GM12878 (cell line): ENCODE data around the gene IL17B. TPM values are rescaled to one million over a fixed set of nuclear protein-coding genes. Genes with fewer than 3 reads are reported as not detected.

Experiments
- ATAC-seq: fragments of 200-7000 bp; cut with Tn5 transposase; 3 replicates; pipeline ENCODE4 v1.9.1; 2020; ENCODE audit warnings: mild to moderate bottlenecking, moderate library complexity
- BruUV-seq: library from RNA; stranded (reverse); fragments of 400-500 nt; replicated peaks from 2 replicates; lab custom pipeline; 2021; lab: Mats Ljungman, UMichigan
- CTCF ChIA-PET: fragments of 300-600 bp; sonication (Branson Sonifier 250); formaldehyde crosslinking; extraction: SDS; loops from one replicate; lab custom pipeline; 2021; ENCODE audit warnings: inconsistent platforms; lab: Yijun Ruan, JAX
- POLR2A ChIA-PET: fragments of 350-600 bp; formaldehyde crosslinking; extraction: SDS; loops from one replicate; lab custom pipeline; 2021; ENCODE audit warnings: inconsistent platforms; lab: Charles Lee
- RAD21 ChIA-PET: fragments of 300-600 bp; sonication (Branson Sonifier 250); formaldehyde crosslinking; loops from one replicate; lab custom pipeline; 2023; ENCODE audit warnings: antibody characterized with exemption; ENCODE audit not compliant: unreplicated experiment; lab: Charles Lee
- SMC1A ChIA-PET: fragments of 300-600 bp; sonication (Branson Sonifier 250); formaldehyde crosslinking; loops from one replicate; lab custom pipeline; 2023; ENCODE audit not compliant: unreplicated experiment, uncharacterized antibody; lab: Charles Lee
- DNase-seq: peaks from one replicate; pipeline ENCODE4 v3.0.0-alpha.2; 2011; ENCODE audit warnings: low read depth, low spot score
- FAIRE-seq: peaks from 3 replicates; lab custom pipeline; 2011; peaks lifted over from hg19 to GRCh38; lab: Jason Lieb, UNC
- H2AFZ ChIP-seq: 2 replicates; pipeline ENCODE4 v1.6.0; 2011; ENCODE audit warnings: low read depth, low read length, control low read depth; ENCODE audit not compliant: control insufficient read depth
- H3K27ac ChIP-seq: 2 replicates; pipeline ENCODE4 v1.5.1; 2011; ENCODE audit warnings: control low read depth; ENCODE audit not compliant: control insufficient read depth, insufficient read depth
- H3K27me3 ChIP-seq, 2 experiments: replicated peaks in 1 of 2; 2 replicates each; pipeline versions ENCODE4 v1.6.0 to v1.6.1; 2011; ENCODE audit warnings: low read length in 1 of 2; ENCODE audit not compliant: control insufficient read depth in 2 of 2, insufficient read depth in 2 of 2
- H3K36me3 ChIP-seq, 2 experiments: 2 replicates each; pipeline ENCODE4 v1.5.1; 2011; ENCODE audit warnings: low read length in 1 of 2; ENCODE audit not compliant: control insufficient read depth in 2 of 2, insufficient read depth in 2 of 2
- H3K4me1 ChIP-seq: 2 replicates; pipeline ENCODE4 v1.6.1; 2011; ENCODE audit warnings: mild to moderate bottlenecking, low read length, moderate library complexity, mixed read lengths; ENCODE audit not compliant: control insufficient read depth, insufficient read depth
- H3K4me2 ChIP-seq: 2 replicates; pipeline ENCODE4 v1.6.0; 2011; ENCODE audit warnings: control low read depth; ENCODE audit not compliant: control insufficient read depth, insufficient read depth
- H3K4me3 ChIP-seq: fragments of 200-600 bp; sonication (generic); 2 replicates; pipeline ENCODE4 v1.5.1; 2016
- H3K79me2 ChIP-seq: 2 replicates; pipeline ENCODE4 v1.6.0; 2011; ENCODE audit warnings: low read length; ENCODE audit not compliant: control insufficient read depth, insufficient read depth
- H3K9ac ChIP-seq: 2 replicates; pipeline ENCODE4 v1.8.0; 2011; ENCODE audit warnings: low read length, control low read depth, mixed read lengths; ENCODE audit not compliant: control insufficient read depth, insufficient read depth
- H3K9me3 ChIP-seq: replicated peaks from 3 replicates; pipeline ENCODE4 v1.5.1; 2011; ENCODE audit warnings: mild to moderate bottlenecking, low read length; ENCODE audit not compliant: control insufficient read depth, insufficient read depth
- H4K20me1 ChIP-seq: 2 replicates; pipeline ENCODE4 v1.6.0; 2011; ENCODE audit not compliant: control insufficient read depth, insufficient read depth
- CREM ChIP-seq: IDR thresholded peaks from 2 replicates; pipeline ENCODE4 v1.6.1; 2014; ENCODE audit warnings: antibody characterized with exemption, low read depth
- ELK1 ChIP-seq: IDR thresholded peaks from 2 replicates; pipeline ENCODE4 v1.6.1; 2012; ENCODE audit warnings: low read depth, low read length, improper control_type of control experiment
- FOXM1 ChIP-seq: IDR thresholded peaks from 2 replicates; pipeline ENCODE4 v1.6.1; 2012; ENCODE audit warnings: low read depth, mild to moderate bottlenecking, inconsistent platforms, low read length, moderate library complexity
- IRF5 ChIP-seq: fragments of 450-650 bp; IDR thresholded peaks from 2 replicates; pipeline ENCODE4 v1.6.1; 2017; ENCODE audit warnings: borderline replicate concordance
- NR2C1 ChIP-seq: fragments of 450-650 bp; IDR thresholded peaks from 2 replicates; pipeline ENCODE4 v1.6.1; 2017; ENCODE audit warnings: antibody characterized with exemption, mild to moderate bottlenecking, moderate library complexity
- RELA ChIP-seq: fragments of 450-650 bp; IDR thresholded peaks from 2 replicates; pipeline ENCODE4 v1.8.0; 2014; ENCODE audit warnings: borderline replicate concordance; ENCODE audit not compliant: partially characterized antibody
- SIX5 ChIP-seq: IDR thresholded peaks from 2 replicates; pipeline ENCODE4 v1.6.1; 2011; ENCODE audit warnings: mild to moderate bottlenecking, low read depth, low read length, moderate library complexity; ENCODE audit not compliant: severe bottlenecking
- WGBS: methylation state at CpG from one replicate; pipeline ENCODE4 v1.1.6; 2016; ENCODE audit warnings: low lambda C conversion rate; ENCODE audit not compliant: insufficient replicate concordance, insufficient coverage; ENCODE audit errors: missing lambda C conversion rate; 5-methylcytosine and 5-hydroxymethylcytosine counted together
- in situ Hi-C: fragments of 300-500 bp; cut with MboI; formaldehyde crosslinking; loops from 9 replicates; pipeline ENCODE4 v1.14.3; 2018; ENCODE audit warnings: mixed read lengths
- intact Hi-C: fragments of 100-400 bp; cut with micrococcal nuclease; formaldehyde crosslinking; loops from one replicate; pipeline ENCODE4 v1.14.2; 2022; ENCODE audit not compliant: unreplicated experiment
- polyA plus RNA-seq, 11 experiments: library from polyadenylated mRNA; depleted of rRNA in 4 of 11; unstranded in 6 of 11; stranded (reverse) in 5 of 11; fragments of >200 nt; fragmentation: Nextera tagmentation in 4 of 11; fragmentation: Illumina TruSeq in 1 of 11; extraction: Ambion mirVana in 4 of 11; extraction: Trizol in 1 of 11; gene quantifications; 1 replicate in 1 of 11; 2 replicates in 10 of 11; pipeline versions ENCODE4 v1.2.1 to v1.2.3, GENCODE V29; 2011 to 2016; ENCODE audit warnings: inconsistent platforms in 2 of 11, missing spikeins in 2 of 11, low read depth in 1 of 11
- total RNA-seq, 4 experiments: library from RNA; depleted of rRNA in 3 of 4; stranded (reverse); fragments of >200 nt in 3 of 4; fragmentation: Illumina TruSeq in 1 of 4; extraction: Trizol in 1 of 4; gene quantifications; 2 replicates each; pipeline versions ENCODE4 v1.2.1 to v1.2.3, GENCODE V29; 2013 to 2021
- TF ChIP-seq, protein P1 (sequence below): fragments of 450-650 bp; formaldehyde crosslinking; IDR thresholded peaks from 2 replicates; pipeline ENCODE4 v1.4.0; 2020; ENCODE audit warnings: mild to moderate bottlenecking, moderate library complexity

Gene IL17B
- total and polyA plus RNA-seq, 10 of the 15 experiments (the other 5 are each of a cell fraction or from before 2014, with no cell fraction given): not detected

DNA sequence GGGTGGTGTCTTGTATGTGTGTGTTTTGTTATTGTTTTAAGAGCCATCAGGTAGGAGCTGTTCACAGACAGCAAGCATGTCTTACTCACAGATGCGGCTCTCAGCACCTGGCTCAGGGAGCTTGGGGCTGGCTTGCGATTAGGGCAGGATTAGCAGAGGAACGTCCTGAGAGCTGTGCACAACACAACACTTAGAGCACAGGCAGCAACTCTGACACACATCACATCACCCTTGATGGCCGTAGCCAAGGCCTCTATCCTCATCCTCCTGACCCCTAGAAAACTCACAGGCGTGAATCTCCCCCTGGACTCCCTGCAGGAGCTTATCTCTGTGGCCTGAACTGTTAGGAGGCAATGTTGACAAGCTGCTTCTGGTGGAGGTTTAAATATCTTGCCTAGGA is 7.1 kb upstream of the IL17B start:
- in situ Hi-C loops (no loop called here), intact Hi-C loops (no loop called here)
- RAD21 ChIA-PET: interaction anchor here (1.3 to 1.7 kb wide), 2 partner anchors 69 to 177 kb away, joined by 4 read pairs; no protein-coding TSS in a partner anchor

More for the DNA sequence above, 7.1 kb upstream of the IL17B start:
- Histone ChIP-seq H4K20me1 (no peaks in the 10 kb centered on the region), H3K9ac (no peak overlapping the region), H2AFZ (no peak overlapping the region), H3K4me3 (no peak overlapping the region), H3K27me3 (peaks cover 0 to 2% of the 10 kb centered on the region in 2 experiments; a peak in 2 of 4 replicates), H3K4me1 (no peaks in the 10 kb centered on the region), H3K4me2 (no peak overlapping the region), H3K9me3 (no peaks in the 10 kb centered on the region), H3K36me3 (no peaks in the 10 kb centered on the region), H3K27ac (no peak overlapping the region), H3K79me2 (no peaks in the 10 kb centered on the region)
- CTCF ChIA-PET: interaction anchor here (0.7 to 12.8 kb wide), 8 partner anchors 13 to 364 kb away, joined by 3 to 137 read pairs (median 4); no protein-coding TSS in a partner anchor
- DNase-seq: no peak
- BruUV-seq: no TSS peak
- 40% methylated on average over 5 of the region's 5 CpGs for WGBS
- SMC1A ChIA-PET: interaction anchor here (1.1 kb wide), 1 partner anchor 20 kb away, joined by 4 read pairs; no protein-coding TSS in a partner anchor
- POLR2A ChIA-PET: interaction anchor here (1.4 kb wide), 1 partner anchor 223 kb away, joined by 3 read pairs; no protein-coding TSS in a partner anchor
- TF ChIP-seq IRF5 (no peak), NR2C1 (no peak), SIX5 (no peak), FOXM1 (no peak), ELK1 (no peak), RELA (no peak), CREM (no peak)
- TF ChIP-seq, protein P1, sequence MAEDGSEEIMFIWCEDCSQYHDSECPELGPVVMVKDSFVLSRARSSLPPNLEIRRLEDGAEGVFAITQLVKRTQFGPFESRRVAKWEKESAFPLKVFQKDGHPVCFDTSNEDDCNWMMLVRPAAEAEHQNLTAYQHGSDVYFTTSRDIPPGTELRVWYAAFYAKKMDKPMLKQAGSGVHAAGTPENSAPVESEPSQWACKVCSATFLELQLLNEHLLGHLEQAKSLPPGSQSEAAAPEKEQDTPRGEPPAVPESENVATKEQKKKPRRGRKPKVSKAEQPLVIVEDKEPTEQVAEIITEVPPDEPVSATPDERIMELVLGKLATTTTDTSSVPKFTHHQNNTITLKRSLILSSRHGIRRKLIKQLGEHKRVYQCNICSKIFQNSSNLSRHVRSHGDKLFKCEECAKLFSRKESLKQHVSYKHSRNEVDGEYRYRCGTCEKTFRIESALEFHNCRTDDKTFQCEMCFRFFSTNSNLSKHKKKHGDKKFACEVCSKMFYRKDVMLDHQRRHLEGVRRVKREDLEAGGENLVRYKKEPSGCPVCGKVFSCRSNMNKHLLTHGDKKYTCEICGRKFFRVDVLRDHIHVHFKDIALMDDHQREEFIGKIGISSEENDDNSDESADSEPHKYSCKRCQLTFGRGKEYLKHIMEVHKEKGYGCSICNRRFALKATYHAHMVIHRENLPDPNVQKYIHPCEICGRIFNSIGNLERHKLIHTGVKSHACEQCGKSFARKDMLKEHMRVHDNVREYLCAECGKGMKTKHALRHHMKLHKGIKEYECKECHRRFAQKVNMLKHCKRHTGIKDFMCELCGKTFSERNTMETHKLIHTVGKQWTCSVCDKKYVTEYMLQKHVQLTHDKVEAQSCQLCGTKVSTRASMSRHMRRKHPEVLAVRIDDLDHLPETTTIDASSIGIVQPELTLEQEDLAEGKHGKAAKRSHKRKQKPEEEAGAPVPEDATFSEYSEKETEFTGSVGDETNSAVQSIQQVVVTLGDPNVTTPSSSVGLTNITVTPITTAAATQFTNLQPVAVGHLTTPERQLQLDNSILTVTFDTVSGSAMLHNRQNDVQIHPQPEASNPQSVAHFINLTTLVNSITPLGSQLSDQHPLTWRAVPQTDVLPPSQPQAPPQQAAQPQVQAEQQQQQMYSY (CRISPR knock-in tag): no peak
- no peak for FAIRE-seq
- ATAC-seq: no peak
